ENCODE measurements around the gene TBC1D17. TPM values are rescaled to one million over a fixed set of nuclear protein-coding genes. Genes with fewer than 3 reads are reported as not detected.

The TBC1D17 gene
- total RNA-seq, 2 donors from 2014 or later = 33.0 to 51.4 TPM

DNA sequence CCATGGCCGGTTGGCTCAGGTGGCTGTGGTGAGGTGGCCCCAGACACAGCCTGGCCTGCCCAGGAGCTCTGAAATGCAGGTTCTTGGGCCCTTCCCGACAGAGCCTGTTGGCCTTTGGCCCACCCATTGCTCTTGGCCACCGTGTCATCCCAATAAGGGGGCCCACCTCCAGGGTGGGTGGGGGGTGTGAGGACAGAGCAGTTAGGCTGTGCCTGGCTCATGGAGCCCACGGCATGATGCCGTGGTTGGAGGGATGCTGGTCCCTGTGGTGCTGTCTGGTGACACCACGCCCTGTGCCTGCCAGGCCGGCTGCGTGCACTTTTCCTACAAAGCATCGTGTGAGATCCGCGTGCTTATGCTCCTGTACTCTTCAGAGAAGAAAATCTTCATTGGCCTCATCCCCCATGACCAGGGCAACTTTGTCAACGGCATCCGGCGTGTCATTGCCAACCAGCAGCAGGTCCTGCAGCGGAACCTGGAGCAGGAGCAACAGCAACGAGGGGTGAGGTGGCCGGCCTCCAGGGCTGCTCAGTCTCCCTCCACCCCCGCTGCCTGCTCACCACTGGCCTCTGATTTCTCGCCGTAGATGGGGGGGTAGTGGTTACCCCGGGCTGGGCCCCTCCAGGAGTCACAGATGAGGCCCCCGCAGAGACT is 17.7 kb upstream of the TBC1D17 start:
- DNase-seq (ENCODE audit: low spot score) = no peak
- Histone ChIP-seq H3K27me3 (replicated peaks; ENCODE audit: insufficient read depth) (no peaks in the 10 kb centered on the region), H3K4me1 (replicated peaks) (peaks cover 4% of the 10 kb centered on the region), H3K36me3 (peaks cover 2 to 41% of the 10 kb centered on the region in 2 donors), H3K27ac (peak overlapping the region; percentile 81 to 93), H3K4me3 (no peak overlapping the region), H3K9me3 (no peaks in the 10 kb centered on the region)
- intact Hi-C loops (cut with DNase I) = no loop called here
- WGBS = 74% methylated on average over 17 of the region's 22 CpGs
- TF ChIP-seq POLR2A (IDR thresholded peaks at IDR 0.05) = no peak
- no peak for TF ChIP-seq CTCF (IDR thresholded peaks at IDR 0.05)
- TF ChIP-seq POLR2AphosphoS5 (IDR thresholded peaks at IDR 0.05) = no peak

DNA sequence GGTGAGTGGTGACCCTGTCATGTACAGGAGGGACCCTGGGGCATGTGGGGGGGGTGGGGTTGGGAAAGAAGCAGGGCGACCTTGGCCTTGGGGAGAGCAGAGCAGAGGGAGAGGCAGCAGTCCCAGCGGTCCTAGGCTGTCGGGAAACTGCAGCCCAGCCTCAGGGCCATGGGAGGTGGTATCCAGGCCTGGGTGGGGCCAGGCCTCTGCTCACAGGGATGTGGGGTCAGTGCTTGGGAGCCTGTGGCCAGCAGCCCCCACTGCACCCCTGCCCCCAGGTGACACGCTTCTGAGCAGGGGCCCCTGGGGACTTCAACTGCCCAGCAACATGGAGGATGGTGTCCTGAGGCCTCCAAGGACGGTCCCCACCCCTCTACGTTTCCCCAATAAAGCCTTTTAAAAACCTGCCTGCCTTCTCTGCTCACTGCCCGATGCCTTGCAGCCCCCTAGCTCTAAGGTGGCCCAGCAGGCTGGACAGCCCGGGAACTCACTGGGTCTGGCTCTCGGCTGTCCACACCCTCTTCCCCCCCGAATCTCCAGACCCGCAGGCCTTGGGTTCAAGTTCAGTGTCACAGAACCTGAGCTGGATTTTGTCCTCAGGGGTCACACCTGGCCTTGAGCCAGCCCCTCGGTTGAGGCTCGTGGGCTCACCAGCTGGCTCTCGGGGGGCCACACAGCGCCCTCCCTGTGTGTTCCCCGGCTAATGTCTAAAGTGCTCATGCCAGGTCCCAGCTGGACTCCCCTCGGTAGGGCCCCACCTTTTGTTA is 17.0 kb upstream of the TBC1D17 start:
- no peaks in the 10 kb centered on the region for H3K27me3 ChIP-seq (replicated peaks; ENCODE audit: insufficient read depth)
- no peak for DNase-seq (ENCODE audit: low spot score)
- peak overlapping the region; percentile 8 to 16 for H3K4me3 ChIP-seq
- peaks cover 7% of the 10 kb centered on the region for H3K4me1 ChIP-seq (replicated peaks)
- WGBS = 59% methylated on average over 17 of the region's 17 CpGs
- TF ChIP-seq POLR2A (IDR thresholded peaks at IDR 0.05) = no peak
- TF ChIP-seq POLR2AphosphoS5 (IDR thresholded peaks at IDR 0.05) = no peak
- TF ChIP-seq CTCF (IDR thresholded peaks at IDR 0.05) = no peak
- peak overlapping the region; percentile 81 to 93 for H3K27ac ChIP-seq
- intact Hi-C loops (cut with DNase I) = no loop called here
- no peaks in the 10 kb centered on the region for H3K9me3 ChIP-seq
- peaks cover 2 to 34% of the 10 kb centered on the region in 2 donors for H3K36me3 ChIP-seq

DNA sequence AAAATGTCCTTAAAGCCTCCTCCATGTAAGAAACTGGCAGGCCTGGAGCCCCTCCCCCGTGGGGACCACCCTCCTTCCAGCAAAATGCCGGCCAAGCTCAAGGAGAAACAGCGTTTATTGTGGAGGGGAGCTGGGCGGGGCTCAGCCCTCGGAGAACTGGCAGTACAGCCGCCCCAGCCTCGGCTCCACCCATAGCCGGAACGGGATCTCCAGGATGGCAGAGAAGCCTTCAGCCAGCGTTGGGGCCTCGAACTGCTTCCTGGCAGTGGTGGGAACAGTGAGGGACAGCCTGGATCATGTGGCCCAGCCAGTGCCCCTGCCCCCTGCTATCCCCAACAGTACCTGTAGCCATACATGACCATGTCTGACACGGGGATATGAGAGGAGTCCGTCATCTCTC is 16.4 kb upstream of the TBC1D17 start:
- TF ChIP-seq POLR2A (IDR thresholded peaks at IDR 0.05) (no peak), POLR2AphosphoS5 (IDR thresholded peaks at IDR 0.05) (peak; percentile 51)
- no peaks in the 10 kb centered on the region for H3K9me3 ChIP-seq
- DNase-seq (ENCODE audit: low spot score) = peak; percentile 81
- peak overlapping the region; percentile 8 to 16 for H3K4me3 ChIP-seq
- peaks cover 7% of the 10 kb centered on the region for H3K4me1 ChIP-seq (replicated peaks)
- peaks cover 2 to 32% of the 10 kb centered on the region in 2 donors for H3K36me3 ChIP-seq
- no peaks in the 10 kb centered on the region for H3K27me3 ChIP-seq (replicated peaks; ENCODE audit: insufficient read depth)
- intact Hi-C loops (cut with DNase I) = no loop called here
- 17% methylated on average over 13 of the region's 13 CpGs for WGBS
- peak overlapping the region; percentile 81 to 93 for H3K27ac ChIP-seq

DNA sequence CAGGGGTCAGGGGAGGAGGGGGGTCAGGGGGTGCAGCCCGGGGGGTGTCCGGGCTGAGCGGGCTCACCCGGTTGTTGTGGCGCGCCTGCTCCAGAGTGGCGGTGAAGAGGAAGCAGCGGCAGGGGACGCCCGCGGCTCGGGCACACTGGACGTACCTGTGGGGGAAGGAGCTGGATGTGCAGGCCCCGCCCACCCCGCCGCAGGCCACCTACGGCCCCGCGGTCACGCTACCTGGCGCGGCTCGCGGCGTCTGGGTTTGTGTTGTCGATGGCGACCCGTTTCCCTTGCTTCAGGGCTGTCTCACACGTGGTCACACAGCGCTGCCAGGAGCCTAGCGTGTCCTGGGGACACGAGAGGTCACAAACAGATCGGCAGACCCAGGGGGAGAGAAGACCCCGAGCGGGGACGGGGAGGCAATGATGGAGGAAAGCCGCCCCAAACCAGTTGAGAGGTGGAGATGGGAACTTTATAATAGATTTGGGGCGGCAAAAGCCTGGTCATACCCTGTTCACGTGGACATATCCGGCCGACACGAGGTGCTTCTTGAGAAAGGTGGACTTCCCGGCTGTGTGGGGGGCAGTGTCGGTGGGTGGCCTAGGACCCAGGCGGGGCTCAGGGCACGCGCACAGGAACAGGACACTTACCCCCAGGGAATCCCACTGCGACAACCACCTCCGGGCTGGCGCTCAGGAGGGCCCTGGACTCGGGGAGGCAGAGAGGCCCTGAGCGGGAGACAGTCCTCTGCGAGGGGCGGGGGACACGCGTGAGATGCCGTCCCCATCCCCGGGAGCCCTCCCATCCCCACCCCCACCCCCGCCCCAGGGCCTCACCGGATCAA is 15.7 kb upstream of the TBC1D17 start:
- Histone ChIP-seq H3K4me3 (peak overlapping the region; percentile 8 to 16), H3K9me3 (no peaks in the 10 kb centered on the region), H3K27ac (peak overlapping the region; percentile 81 to 93), H3K36me3 (peaks cover 2 to 26% of the 10 kb centered on the region in 2 donors), H3K27me3 (replicated peaks; ENCODE audit: insufficient read depth) (no peaks in the 10 kb centered on the region), H3K4me1 (replicated peaks) (peaks cover 13% of the 10 kb centered on the region)
- TF ChIP-seq POLR2AphosphoS5 (IDR thresholded peaks at IDR 0.05) (no peak), CTCF (IDR thresholded peaks at IDR 0.05) (no peak)
- intact Hi-C loops (cut with DNase I) = no loop called here
- WGBS = 78% methylated on average over 44 of the region's 60 CpGs
- DNase-seq (ENCODE audit: low spot score) = peak; percentile 45
